Endothelial cell of umbilical vein (primary cell): ENCODE data around the gene ISL1.

Source experiments
- EZH2 ChIP-seq: IDR thresholded peaks from 2 replicates; pipeline ENCODE4 v1.6.1; 2012; ENCODE audit warnings: borderline replicate concordance, low read depth, mild to moderate bottlenecking, moderate library complexity, low read length, inconsistent platforms; ENCODE audit not compliant: severe bottlenecking
- GATA2 ChIP-seq: IDR thresholded peaks from 2 replicates; pipeline ENCODE4 v1.7.0; 2011; ENCODE audit warnings: low read depth, mild to moderate bottlenecking, moderate library complexity, mixed read lengths, low read length; ENCODE audit not compliant: insufficient read length, insufficient read depth
- MYC ChIP-seq: IDR thresholded peaks from one replicate; pipeline ENCODE4 v1.6.1; 2011; ENCODE audit warnings: mild to moderate bottlenecking, low read depth, low read length
- POLR2A ChIP-seq: IDR thresholded peaks from 2 replicates; pipeline ENCODE4 v1.6.1; 2012; ENCODE audit warnings: low read depth, mild to moderate bottlenecking, control low read depth, low read length
- POLR2AphosphoS5 ChIP-seq: IDR thresholded peaks from 2 replicates; pipeline ENCODE4 v1.6.1; 2012; ENCODE audit warnings: low read depth, mild to moderate bottlenecking, control low read depth, low read length, moderate library complexity; ENCODE audit not compliant: insufficient read depth
- TF ChIP-seq, protein P1 (sequence below), 2 donors: IDR thresholded peaks; 1 replicate in 1 of 2; 2 replicates in 1 of 2; pipeline ENCODE4 v1.5.1; 2011; ENCODE audit warnings: low read length in 2 of 2, mild to moderate bottlenecking in 2 of 2, moderate library complexity in 2 of 2, control low read depth in 1 of 2, inconsistent platforms in 1 of 2, low read depth in 1 of 2; ENCODE audit not compliant: insufficient read depth in 1 of 2; ENCODE audit errors: extremely low read depth in 1 of 2

DNA sequence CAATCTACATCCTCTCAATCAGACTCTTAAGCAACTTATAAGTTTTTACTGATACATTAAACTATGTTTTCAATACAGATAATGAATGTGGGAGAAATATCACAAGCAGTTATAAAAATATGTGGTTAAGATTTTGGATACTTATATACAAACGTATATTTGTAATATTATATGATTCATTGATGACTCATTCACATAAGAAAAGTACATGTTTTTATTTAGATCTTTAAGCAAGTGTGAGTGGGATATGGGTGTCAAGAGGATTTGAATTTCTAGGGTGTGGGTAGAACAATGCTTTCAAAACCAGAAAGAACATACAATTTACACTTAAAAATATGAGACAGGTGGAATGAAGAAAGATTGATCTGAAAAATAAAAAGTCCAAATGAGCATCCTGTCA lies 36.1 kb upstream of the ISL1 start:
- TF ChIP-seq EZH2 (no peak), POLR2A (no peak), POLR2AphosphoS5 (no peak), GATA2 (no peak), MYC (no peak)
- TF ChIP-seq, protein P1, sequence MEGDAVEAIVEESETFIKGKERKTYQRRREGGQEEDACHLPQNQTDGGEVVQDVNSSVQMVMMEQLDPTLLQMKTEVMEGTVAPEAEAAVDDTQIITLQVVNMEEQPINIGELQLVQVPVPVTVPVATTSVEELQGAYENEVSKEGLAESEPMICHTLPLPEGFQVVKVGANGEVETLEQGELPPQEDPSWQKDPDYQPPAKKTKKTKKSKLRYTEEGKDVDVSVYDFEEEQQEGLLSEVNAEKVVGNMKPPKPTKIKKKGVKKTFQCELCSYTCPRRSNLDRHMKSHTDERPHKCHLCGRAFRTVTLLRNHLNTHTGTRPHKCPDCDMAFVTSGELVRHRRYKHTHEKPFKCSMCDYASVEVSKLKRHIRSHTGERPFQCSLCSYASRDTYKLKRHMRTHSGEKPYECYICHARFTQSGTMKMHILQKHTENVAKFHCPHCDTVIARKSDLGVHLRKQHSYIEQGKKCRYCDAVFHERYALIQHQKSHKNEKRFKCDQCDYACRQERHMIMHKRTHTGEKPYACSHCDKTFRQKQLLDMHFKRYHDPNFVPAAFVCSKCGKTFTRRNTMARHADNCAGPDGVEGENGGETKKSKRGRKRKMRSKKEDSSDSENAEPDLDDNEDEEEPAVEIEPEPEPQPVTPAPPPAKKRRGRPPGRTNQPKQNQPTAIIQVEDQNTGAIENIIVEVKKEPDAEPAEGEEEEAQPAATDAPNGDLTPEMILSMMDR (IDR thresholded peaks at IDR 0.05; ENCODE audit: extremely low read depth in 1 of 2, insufficient read depth in 1 of 2, low read depth in 1 of 2, low read length in 2 of 2) = no peak
